Neural progenitor cell (in vitro differentiated cells): ENCODE measurements around the gene PFN4. TPM values are rescaled to one million over a fixed set of nuclear protein-coding genes. Genes with fewer than 3 reads are reported as not detected.
"Not testable (repeated sequence)": the region's sequence is repeated elsewhere in the genome, so short reads cannot be mapped to it uniquely, and the experiment has no call there.

Experiments
- DNase-seq: peaks from one replicate; pipeline ENCODE4 v3.0.0-alpha.2; 2016; ENCODE audit warnings: low spot score
- H2AFZ ChIP-seq: fragments of 200-600 bp; sonication (generic); replicated peaks from 2 replicates; pipeline ENCODE4 v1.6.1; 2016; ENCODE audit warnings: antibody characterized with exemption
- H3F3A ChIP-seq: fragments of 200-600 bp; sonication (generic); 2 replicates; pipeline ENCODE4 v1.6.1; 2016; ENCODE audit warnings: antibody characterized with exemption, low read depth
- H3K27ac ChIP-seq: fragments of 200-600 bp; sonication (generic); 2 replicates; pipeline ENCODE4 v1.5.1; 2016; ENCODE audit warnings: mild to moderate bottlenecking
- H3K27me3 ChIP-seq: fragments of 200-600 bp; sonication (generic); 2 replicates; pipeline ENCODE4 v1.6.1; 2016; ENCODE audit warnings: mild to moderate bottlenecking, moderate library complexity
- H3K36me3 ChIP-seq: fragments of 200-600 bp; sonication (generic); 2 replicates; pipeline ENCODE4 v1.5.1; 2016
- H3K4me1 ChIP-seq: fragments of 200-600 bp; sonication (generic); 2 replicates; pipeline ENCODE4 v1.6.1; 2016; ENCODE audit warnings: mixed run types
- H3K4me2 ChIP-seq: fragments of 200-600 bp; sonication (generic); 2 replicates; pipeline ENCODE4 v1.6.1; 2016
- H3K4me3 ChIP-seq: fragments of 200-600 bp; sonication (generic); 2 replicates; pipeline ENCODE4 v1.5.1; 2016
- H3K79me2 ChIP-seq: fragments of 200-600 bp; sonication (generic); 2 replicates; pipeline ENCODE4 v1.6.1; 2016; ENCODE audit warnings: low read depth
- H3K9ac ChIP-seq: fragments of 200-600 bp; sonication (generic); 2 replicates; pipeline ENCODE4 v1.6.1; 2016
- H3K9me3 ChIP-seq: fragments of 200-600 bp; sonication (generic); 2 replicates; pipeline ENCODE4 v1.5.1; 2016; ENCODE audit warnings: low read depth
- H4K20me1 ChIP-seq: fragments of 200-600 bp; sonication (generic); 2 replicates; pipeline ENCODE4 v1.6.1; 2016; ENCODE audit warnings: low read depth
- H3K27ac Mint-ChIP-seq: 3 replicates; pipeline ENCODE4 v1.8.0; 2021; ENCODE audit warnings: mixed read lengths
- H3K27me3 Mint-ChIP-seq: 2 replicates; pipeline ENCODE4 v1.8.0; 2022; ENCODE audit warnings: low read depth, mild to moderate bottlenecking, inconsistent platforms, moderate library complexity, mixed read lengths; ENCODE audit not compliant: insufficient read depth
- H3K36me3 Mint-ChIP-seq: 3 replicates; pipeline ENCODE4 v1.8.0; 2021; ENCODE audit warnings: mixed read lengths
- H3K4me1 Mint-ChIP-seq: 3 replicates; pipeline ENCODE4 v1.8.0; 2021; ENCODE audit warnings: mixed read lengths
- H3K4me3 Mint-ChIP-seq: 3 replicates; pipeline ENCODE4 v1.8.0; 2021; ENCODE audit warnings: mild to moderate bottlenecking, moderate library complexity, mixed read lengths
- H3K9me3 Mint-ChIP-seq: 3 replicates; pipeline ENCODE4 v1.8.0; 2020; ENCODE audit warnings: mixed read lengths
- CTCF ChIP-seq: fragments of 200-600 bp; sonication (generic); IDR thresholded peaks from 2 replicates; pipeline ENCODE4 v1.5.1; 2017; ENCODE audit warnings: antibody characterized with exemption, mild to moderate bottlenecking
- EZH2 ChIP-seq: fragments of 200-600 bp; sonication (generic); IDR thresholded peaks from 2 replicates; pipeline ENCODE4 v1.6.1; 2017; ENCODE audit warnings: antibody characterized with exemption, mild to moderate bottlenecking, moderate library complexity
- EZH2phosphoT487 ChIP-seq: fragments of 200-600 bp; sonication (generic); IDR thresholded peaks from 2 replicates; pipeline ENCODE4 v1.6.1; 2017; ENCODE audit warnings: antibody characterized with exemption
- total RNA-seq: library from RNA; depleted of rRNA; stranded (reverse); fragments of >200 nt; gene quantifications from 2 replicates; pipeline ENCODE4 v1.2.3, GENCODE V29; 2015; ENCODE audit warnings: low replicate concordance

The PFN4 gene
- total RNA-seq, 1 donor from 2014 or later: 0.21 TPM

DNA sequence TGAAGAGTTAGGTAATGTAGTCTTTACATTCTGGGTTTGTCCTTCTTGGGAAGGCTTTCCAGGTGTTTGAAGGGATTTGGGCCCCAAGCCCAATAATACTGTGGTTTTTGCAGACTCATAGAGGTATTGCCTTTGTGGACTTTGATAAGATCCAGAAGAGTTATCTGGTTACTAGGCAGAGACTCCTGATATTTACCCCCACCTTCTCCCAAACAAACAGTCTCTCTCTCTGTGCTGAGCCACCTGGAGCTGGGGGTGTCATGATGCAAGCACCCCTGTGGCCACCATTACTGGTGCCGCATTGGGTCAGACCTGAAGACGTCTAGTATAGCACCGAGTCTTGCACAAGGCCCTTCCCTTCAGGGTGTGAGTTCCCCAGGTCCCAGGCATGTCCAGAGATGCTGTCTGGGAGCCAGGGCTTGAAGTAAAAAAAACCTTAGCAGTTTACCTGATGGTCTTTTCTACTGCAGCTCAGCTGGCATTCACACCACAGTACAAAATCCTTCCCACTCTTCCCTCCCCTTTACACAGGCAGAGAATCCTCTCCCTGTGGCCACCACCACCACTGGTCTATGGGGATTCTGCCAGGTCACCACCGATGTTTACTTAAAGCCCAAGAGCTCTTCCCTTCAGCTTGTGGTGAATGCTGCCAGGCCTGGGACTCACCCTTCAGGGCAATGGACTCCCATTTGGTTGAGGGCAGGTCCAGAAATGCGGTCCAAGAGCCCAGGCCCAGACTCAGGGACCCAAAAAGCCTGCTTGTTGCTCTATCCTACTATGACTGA, 29.5 kb upstream of the PFN4 start:
- Histone ChIP-seq H3K27me3 (no peaks in the 10 kb centered on the region), H3K36me3 (peaks cover 2% of the 10 kb centered on the region), H3K4me3 (no peak overlapping the region), H3K4me1 (no peaks in the 10 kb centered on the region), H3K4me2 (no peak overlapping the region), H3K27ac (no peak overlapping the region), H3K9me3 (peaks cover 4% of the 10 kb centered on the region), H4K20me1 (no peaks in the 10 kb centered on the region), H3F3A (no peaks in the 10 kb centered on the region), H2AFZ (no peak overlapping the region), H3K9ac (no peak overlapping the region), H3K79me2 (no peaks in the 10 kb centered on the region)
- Mint-ChIP-seq H3K4me3 (no peak overlapping the region), H3K9me3 (peaks cover 11% of the 10 kb centered on the region), H3K27me3 (no peaks in the 10 kb centered on the region), H3K4me1 (no peaks in the 10 kb centered on the region), H3K36me3 (peaks cover 10% of the 10 kb centered on the region), H3K27ac (no peak overlapping the region)
- DNase-seq: no peak
- TF ChIP-seq EZH2phosphoT487: no peak
- no peak for TF ChIP-seq CTCF
- TF ChIP-seq EZH2: no peak

DNA sequence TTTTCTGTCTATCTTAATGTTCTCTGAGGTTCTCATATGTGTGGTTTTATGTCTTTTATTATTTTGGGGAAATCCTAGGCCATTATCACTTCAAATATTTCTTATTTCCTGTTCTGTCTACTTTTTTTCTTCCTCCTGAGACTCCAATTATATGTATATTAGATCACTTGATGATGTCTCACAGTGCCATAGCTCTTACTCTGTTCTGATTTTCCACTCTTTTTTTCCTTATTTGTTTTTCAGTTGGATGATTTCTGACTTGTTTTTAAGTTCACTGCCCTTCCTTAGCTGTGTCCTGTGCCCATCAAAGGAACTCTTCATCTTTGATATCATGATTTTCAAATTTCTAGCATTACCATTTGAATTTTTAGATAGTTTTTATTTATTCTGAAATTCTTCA, 24.2 kb upstream of the PFN4 start:
- Histone ChIP-seq H3F3A (no peaks in the 10 kb centered on the region), H3K4me1 (no peaks in the 10 kb centered on the region), H3K27ac (no peak overlapping the region), H3K4me2 (no peak overlapping the region), H3K9me3 (peaks cover 13% of the 10 kb centered on the region), H2AFZ (no peak overlapping the region), H3K79me2 (no peaks in the 10 kb centered on the region), H3K4me3 (no peak overlapping the region), H3K27me3 (no peaks in the 10 kb centered on the region), H3K36me3 (peaks cover 11% of the 10 kb centered on the region), H3K9ac (no peak overlapping the region), H4K20me1 (no peaks in the 10 kb centered on the region)
- TF ChIP-seq EZH2 (no peak), CTCF (no peak), EZH2phosphoT487 (no peak)
- peaks cover 18% of the 10 kb centered on the region for H3K36me3 Mint-ChIP-seq
- no peak overlapping the region for H3K4me3 Mint-ChIP-seq
- peaks cover 13% of the 10 kb centered on the region for H3K9me3 Mint-ChIP-seq
- H3K27me3 Mint-ChIP-seq: no peaks in the 10 kb centered on the region
- no peaks in the 10 kb centered on the region for H3K4me1 Mint-ChIP-seq
- no peak for DNase-seq
- no peak overlapping the region for H3K27ac Mint-ChIP-seq

DNA sequence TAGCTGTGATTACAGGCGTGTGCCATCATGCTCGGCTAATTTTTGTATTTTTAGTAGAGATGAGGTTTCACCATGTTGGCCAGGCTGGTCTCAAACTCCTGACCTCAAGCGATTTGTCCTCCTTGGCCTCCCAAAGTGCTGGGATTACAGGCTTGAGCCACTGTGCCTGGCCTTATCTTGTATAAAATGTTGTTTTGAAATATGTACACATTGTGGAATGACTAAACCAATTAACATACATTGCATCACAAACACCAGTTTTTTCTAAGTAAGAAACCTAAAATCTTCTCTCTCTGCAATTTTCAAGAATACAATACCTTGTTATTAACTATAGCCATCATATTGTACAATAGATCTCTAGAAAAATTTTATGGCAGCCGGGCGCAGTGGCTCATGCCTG, 17.2 kb upstream of the PFN4 start:
- H3F3A ChIP-seq, H3K27me3 ChIP-seq, H3K9ac ChIP-seq, H2AFZ ChIP-seq, H3K36me3 Mint-ChIP-seq, H3K27ac ChIP-seq, H3K4me1 ChIP-seq, H3K9me3 ChIP-seq, H3K4me2 ChIP-seq, DNase-seq, H3K4me3 Mint-ChIP-seq, H3K79me2 ChIP-seq, H3K27me3 Mint-ChIP-seq, H3K36me3 ChIP-seq, H3K27ac Mint-ChIP-seq, H3K9me3 Mint-ChIP-seq, H4K20me1 ChIP-seq, H3K4me1 Mint-ChIP-seq, H3K4me3 ChIP-seq: not testable (repeated sequence)

GRCh38 chr2:24132543-24132942, 9.4 kb upstream of the PFN4 start:
- Histone ChIP-seq H3K4me1 (no peaks in the 10 kb centered on the region), H3K4me2 (no peak overlapping the region), H3F3A (no peaks in the 10 kb centered on the region), H3K9ac (no peak overlapping the region), H3K27me3 (no peaks in the 10 kb centered on the region), H3K36me3 (no peaks in the 10 kb centered on the region), H4K20me1 (no peaks in the 10 kb centered on the region), H2AFZ (no peak overlapping the region), H3K79me2 (no peaks in the 10 kb centered on the region), H3K27ac (no peak overlapping the region), H3K9me3 (no peaks in the 10 kb centered on the region), H3K4me3 (no peak overlapping the region)
- DNase-seq: no peak
- H3K4me3 Mint-ChIP-seq: no peak overlapping the region
- H3K36me3 Mint-ChIP-seq: peaks cover 4% of the 10 kb centered on the region
- TF ChIP-seq EZH2: no peak
- H3K27ac Mint-ChIP-seq: no peak overlapping the region
- peaks cover 17% of the 10 kb centered on the region for H3K9me3 Mint-ChIP-seq
- no peaks in the 10 kb centered on the region for H3K27me3 Mint-ChIP-seq
- H3K4me1 Mint-ChIP-seq: no peaks in the 10 kb centered on the region
